Gastroesophageal sphincter (tissue), 3 donors: ENCODE data around the gene PRKAG2.

Experiments
- CTCF ChIP-seq, 4 experiments: fragments of 200-600 bp in 2 of 4; fragments of 450-650 bp in 2 of 4; sonication (generic) in 1 of 4; IDR thresholded peaks; one replicate each; pipeline ENCODE4 v1.5.1; 2017 to 2019; ENCODE audit warnings: antibody characterized with exemption in 4 of 4, mild to moderate bottlenecking in 2 of 4, moderate library complexity in 2 of 4
- POLR2AphosphoS5 ChIP-seq: sonication (generic); formaldehyde crosslinking; IDR thresholded peaks from one replicate; pipeline ENCODE4 v1.6.1; 2017; ENCODE audit warnings: antibody characterized with exemption

GRCh38 chr7:151664268-151664667 is 212.6 kb downstream of the PRKAG2 start:
- no peak for TF ChIP-seq CTCF (IDR thresholded peaks at IDR 0.05)
- TF ChIP-seq POLR2AphosphoS5: no peak
